Right atrium auricular region (tissue), 2 donors: ENCODE results near the gene SCAPER. TPM values are rescaled to one million over a fixed set of nuclear protein-coding genes. Genes with fewer than 3 reads are reported as not detected.
"Not testable (repeated sequence)": the region's sequence is repeated elsewhere in the genome, so short reads cannot be mapped to it uniquely, and the experiment has no call there.

ENCODE experiments used
- DNase-seq: peaks from one replicate; pipeline ENCODE4 v3.0.0-alpha.2; 2019; ENCODE audit warnings: low spot score
- H3K27ac ChIP-seq, 2 donors: fragments of 200-600 bp; sonication (generic); 1 replicate in 1 of 2; 2 replicates in 1 of 2; pipeline ENCODE4 v1.5.1; 2016 to 2019
- H3K27me3 ChIP-seq, 2 donors: fragments of 200-600 bp; sonication (generic); one replicate each; pipeline versions ENCODE4 v1.5.1 to v1.6.0; 2017 to 2019
- H3K36me3 ChIP-seq: fragments of 200-600 bp; sonication (generic); one replicate; pipeline ENCODE4 v1.5.1; 2016
- H3K4me1 ChIP-seq, 2 donors: fragments of 200-600 bp; sonication (generic); one replicate each; pipeline versions ENCODE4 v1.5.1 to v1.6.0; 2017 to 2019
- H3K4me3 ChIP-seq, 2 donors: fragments of 200-600 bp; sonication (generic); 1 replicate in 1 of 2; 2 replicates in 1 of 2; pipeline ENCODE4 v1.5.1; 2017 to 2019; ENCODE audit warnings: mild to moderate bottlenecking in 1 of 2, moderate library complexity in 1 of 2
- H3K9me3 ChIP-seq, 2 donors: fragments of 200-600 bp; sonication (generic); one replicate each; pipeline ENCODE4 v1.5.1; 2019
- total RNA-seq, 2 donors: library from RNA; depleted of rRNA; stranded (reverse); fragments of >200 nt; gene quantifications; one replicate each; pipeline ENCODE4 v1.1.0, GENCODE V29; 2016
- TF ChIP-seq, protein P1 (sequence below), 2 donors: fragments of 200-600 bp; sonication (generic); IDR thresholded peaks; one replicate each; pipeline ENCODE4 v1.5.1; 2019; ENCODE audit warnings: antibody characterized with exemption in 2 of 2

The SCAPER gene
- total RNA-seq, 2 donors from 2014 or later, result 20.5 to 52.3 TPM

DNA sequence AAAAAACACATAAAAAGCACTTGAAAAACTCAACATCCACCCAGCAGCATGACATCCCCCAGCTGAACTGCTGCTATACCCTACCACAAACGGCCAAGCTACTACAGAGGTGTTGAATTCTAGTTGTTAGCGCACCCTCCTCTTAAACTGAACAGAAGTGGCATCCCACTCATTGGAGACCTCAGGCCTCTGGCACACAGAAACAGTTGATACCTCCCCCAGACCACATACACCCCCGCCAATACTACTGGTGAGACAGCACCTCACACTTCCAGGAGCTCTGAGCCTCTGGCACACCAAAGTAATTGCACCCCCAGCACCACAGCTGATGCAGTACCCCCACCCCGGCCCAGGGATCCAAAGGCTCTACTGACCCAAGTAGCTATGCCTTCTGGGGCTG, 190.2 kb downstream of the SCAPER start:
- Histone ChIP-seq H3K9me3 (peaks cover 0 to 16% of the 10 kb centered on the region in 2 donors), H3K36me3 (peaks cover 3% of the 10 kb centered on the region), H3K4me3 (no peak overlapping the region), H3K27me3 (no peaks in the 10 kb centered on the region), H3K27ac (no peak overlapping the region), H3K4me1 (no peaks in the 10 kb centered on the region)
- TF ChIP-seq, protein P1, sequence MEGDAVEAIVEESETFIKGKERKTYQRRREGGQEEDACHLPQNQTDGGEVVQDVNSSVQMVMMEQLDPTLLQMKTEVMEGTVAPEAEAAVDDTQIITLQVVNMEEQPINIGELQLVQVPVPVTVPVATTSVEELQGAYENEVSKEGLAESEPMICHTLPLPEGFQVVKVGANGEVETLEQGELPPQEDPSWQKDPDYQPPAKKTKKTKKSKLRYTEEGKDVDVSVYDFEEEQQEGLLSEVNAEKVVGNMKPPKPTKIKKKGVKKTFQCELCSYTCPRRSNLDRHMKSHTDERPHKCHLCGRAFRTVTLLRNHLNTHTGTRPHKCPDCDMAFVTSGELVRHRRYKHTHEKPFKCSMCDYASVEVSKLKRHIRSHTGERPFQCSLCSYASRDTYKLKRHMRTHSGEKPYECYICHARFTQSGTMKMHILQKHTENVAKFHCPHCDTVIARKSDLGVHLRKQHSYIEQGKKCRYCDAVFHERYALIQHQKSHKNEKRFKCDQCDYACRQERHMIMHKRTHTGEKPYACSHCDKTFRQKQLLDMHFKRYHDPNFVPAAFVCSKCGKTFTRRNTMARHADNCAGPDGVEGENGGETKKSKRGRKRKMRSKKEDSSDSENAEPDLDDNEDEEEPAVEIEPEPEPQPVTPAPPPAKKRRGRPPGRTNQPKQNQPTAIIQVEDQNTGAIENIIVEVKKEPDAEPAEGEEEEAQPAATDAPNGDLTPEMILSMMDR (IDR thresholded peaks at IDR 0.05), result no peak
- DNase-seq, result no peak

DNA sequence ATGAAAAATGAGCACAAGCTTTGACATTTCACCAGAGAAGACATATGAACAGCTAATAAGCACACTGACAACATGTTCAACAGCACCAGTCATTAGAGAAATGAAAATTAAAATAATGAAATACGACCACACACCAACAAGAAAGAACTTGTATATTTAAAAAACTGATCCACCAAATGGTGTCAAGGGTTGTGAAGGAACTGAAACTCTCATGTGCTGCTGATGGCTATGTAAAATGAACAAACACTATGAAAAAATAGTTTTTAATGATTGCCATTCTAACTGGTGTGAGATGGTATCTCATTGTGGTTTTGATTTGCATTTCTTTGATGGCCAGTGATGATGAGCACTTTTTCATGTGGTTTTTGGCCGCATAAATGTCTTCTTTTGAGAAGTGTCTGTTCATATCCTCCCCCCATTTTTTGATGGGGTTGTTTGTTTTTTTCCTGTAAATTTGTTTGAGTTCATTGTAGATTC, 193.8 kb downstream of the SCAPER start:
- H3K27ac ChIP-seq, result no peak overlapping the region
- no peaks in the 10 kb centered on the region for H3K4me1 ChIP-seq
- peaks cover 3% of the 10 kb centered on the region for H3K36me3 ChIP-seq
- no peaks in the 10 kb centered on the region for H3K27me3 ChIP-seq
- no peak for DNase-seq
- peaks cover 0 to 5% of the 10 kb centered on the region in 2 donors for H3K9me3 ChIP-seq
- no peak overlapping the region for H3K4me3 ChIP-seq
- TF ChIP-seq, protein P1 (IDR thresholded peaks at IDR 0.05), result no peak

DNA sequence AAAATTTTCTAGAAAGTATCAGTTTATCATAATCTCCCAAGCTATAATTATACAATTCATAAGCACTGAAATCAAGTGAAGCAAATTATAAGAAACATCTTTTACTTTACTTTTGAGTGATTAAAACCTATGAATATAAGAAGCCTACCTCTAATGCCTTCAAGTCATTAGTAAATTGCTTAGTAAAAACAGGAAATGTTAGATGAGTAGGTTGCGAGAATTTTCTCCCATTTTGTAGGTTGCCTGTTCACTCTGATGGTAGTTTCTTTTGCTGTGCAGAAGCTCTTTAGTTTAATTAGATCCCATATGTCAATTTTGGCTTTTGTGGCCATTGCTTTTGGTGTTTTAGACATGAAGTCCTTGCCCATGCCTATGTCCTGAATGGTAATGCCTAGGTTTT, 201.1 kb downstream of the SCAPER start:
- not testable (repeated sequence) for H3K4me1 ChIP-seq, H3K27ac ChIP-seq, H3K4me3 ChIP-seq, H3K27me3 ChIP-seq, H3K9me3 ChIP-seq, DNase-seq
- peaks cover 17% of the 10 kb centered on the region for H3K36me3 ChIP-seq

DNA sequence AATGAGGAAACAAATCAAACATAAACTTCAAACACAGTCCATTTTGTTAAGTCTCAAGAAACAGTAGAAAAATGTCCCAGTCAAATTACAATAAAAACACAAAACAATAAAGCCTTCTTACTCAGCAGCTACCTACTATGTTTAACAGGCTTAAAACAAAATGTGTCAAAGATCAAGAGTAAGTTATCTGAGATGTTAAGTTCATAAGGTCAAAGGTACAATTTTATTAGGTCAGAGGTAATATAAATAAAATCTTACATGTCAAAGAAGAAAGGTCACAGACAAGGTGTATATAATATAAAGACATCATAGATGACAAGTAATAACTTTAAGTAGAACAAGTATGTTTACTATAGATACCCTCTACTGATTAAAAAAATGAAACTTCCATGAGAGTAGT, 208.3 kb downstream of the SCAPER start:
- H3K36me3 ChIP-seq, result peaks cover 17% of the 10 kb centered on the region
- no peaks in the 10 kb centered on the region for H3K9me3 ChIP-seq

DNA sequence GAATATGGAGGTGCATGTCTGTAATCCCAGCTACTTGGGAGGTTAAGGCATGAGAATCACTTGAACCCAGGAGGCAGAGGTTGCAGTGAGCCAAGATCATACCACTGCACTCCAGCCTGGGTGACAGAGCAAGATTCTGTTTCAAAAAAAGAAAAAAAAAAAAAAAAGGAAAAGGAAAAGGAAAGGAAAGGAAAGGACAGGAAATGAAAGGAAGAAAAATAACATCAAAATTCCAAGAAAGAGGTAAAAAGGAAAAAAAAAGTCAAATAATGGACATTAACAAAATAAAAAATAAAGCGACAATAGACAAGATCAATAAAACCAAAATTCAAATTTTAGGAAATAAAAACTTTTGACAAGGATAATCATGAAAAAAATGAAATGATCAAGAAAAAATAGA, 212.6 kb downstream of the SCAPER start:
- not testable (repeated sequence) for H3K4me3 ChIP-seq, H3K4me1 ChIP-seq, H3K36me3 ChIP-seq, H3K27ac ChIP-seq, DNase-seq, H3K27me3 ChIP-seq, H3K9me3 ChIP-seq

More for the DNA sequence above, 208.3 kb downstream of the SCAPER start:
- H3K4me1 ChIP-seq, result no peaks in the 10 kb centered on the region
- no peaks in the 10 kb centered on the region for H3K27me3 ChIP-seq
- DNase-seq, result no peak
- no peak overlapping the region for H3K4me3 ChIP-seq
- H3K27ac ChIP-seq, result no peak overlapping the region
- TF ChIP-seq, protein P1 (IDR thresholded peaks at IDR 0.05), result no peak

DNA sequence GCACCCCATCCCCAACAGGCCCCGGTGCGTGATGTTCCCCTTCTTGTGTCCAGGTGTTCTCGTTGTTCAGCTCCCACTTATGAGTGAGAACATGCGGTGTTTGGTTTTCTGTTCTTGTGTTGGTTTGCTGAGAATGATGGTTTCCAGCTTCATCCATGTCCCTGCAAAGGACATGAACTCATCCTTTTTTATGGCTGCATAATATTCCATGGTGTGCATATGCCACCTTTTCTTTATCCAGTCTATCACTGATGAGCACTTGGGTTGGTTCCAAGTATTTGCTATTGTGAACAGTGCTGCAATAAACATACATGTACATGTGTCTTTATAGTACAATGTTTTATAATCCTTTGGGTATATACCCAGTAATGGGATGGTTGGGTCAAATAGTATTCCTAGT, 217.5 kb downstream of the SCAPER start:
- H3K9me3 ChIP-seq, H3K4me1 ChIP-seq, H3K27ac ChIP-seq, H3K4me3 ChIP-seq, DNase-seq, H3K36me3 ChIP-seq, H3K27me3 ChIP-seq: not testable (repeated sequence)

DNA sequence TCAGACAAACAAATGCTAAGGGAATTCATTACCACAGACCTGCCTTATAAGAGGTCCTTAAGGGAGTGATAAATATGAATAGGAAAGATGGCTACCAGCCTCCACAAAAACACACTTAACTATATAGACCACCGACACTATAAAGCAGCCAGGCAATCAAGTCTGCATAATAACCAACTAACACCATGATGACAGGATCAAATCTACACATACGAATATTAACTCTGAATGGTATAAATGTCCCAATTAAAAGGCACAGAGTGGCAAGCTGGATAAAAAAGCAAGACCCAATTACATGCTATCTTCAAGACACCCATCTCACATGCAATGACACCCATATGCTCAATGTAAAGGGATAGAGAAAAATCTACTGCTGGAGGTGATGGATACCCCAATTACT, 221.1 kb downstream of the SCAPER start:
- Histone ChIP-seq H3K4me3 (no peak overlapping the region), H3K27ac (no peak overlapping the region), H3K4me1 (no peaks in the 10 kb centered on the region), H3K27me3 (no peaks in the 10 kb centered on the region), H3K36me3 (no peaks in the 10 kb centered on the region), H3K9me3 (no peaks in the 10 kb centered on the region)
- TF ChIP-seq, protein P1 (IDR thresholded peaks at IDR 0.05), result no peak
- DNase-seq, result no peak
